Fibroblast of the conjunctiva (primary cell): Measurements from ENCODE around the gene RAB11FIP3.

Source experiments
- DNase-seq: peaks from one replicate; pipeline ENCODE4 v3.0.0-alpha.2; 2010; ENCODE audit warnings: low read depth

The RAB11FIP3 gene

DNA sequence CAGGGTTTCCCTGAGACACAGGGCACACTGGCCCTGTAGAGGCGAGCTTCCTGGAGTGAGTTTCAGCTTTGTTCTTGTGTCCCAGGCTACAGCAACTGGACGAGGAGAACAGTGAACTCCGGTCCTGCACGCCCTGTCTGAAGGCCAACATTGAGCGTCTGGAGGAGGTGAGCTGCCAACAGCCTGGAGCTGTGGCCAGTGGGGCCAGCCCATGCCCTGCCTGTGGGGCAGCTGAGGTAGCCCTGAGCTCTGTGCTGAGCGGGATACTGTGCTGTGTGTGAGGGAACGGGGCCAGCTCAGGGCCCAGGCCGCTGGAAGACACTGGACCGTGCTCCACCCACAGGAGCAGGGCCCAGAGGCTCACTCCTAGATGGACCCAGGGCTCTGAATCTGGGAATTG, 93.4 kb downstream of the RAB11FIP3 start:
- DNase-seq: no peak

DNA sequence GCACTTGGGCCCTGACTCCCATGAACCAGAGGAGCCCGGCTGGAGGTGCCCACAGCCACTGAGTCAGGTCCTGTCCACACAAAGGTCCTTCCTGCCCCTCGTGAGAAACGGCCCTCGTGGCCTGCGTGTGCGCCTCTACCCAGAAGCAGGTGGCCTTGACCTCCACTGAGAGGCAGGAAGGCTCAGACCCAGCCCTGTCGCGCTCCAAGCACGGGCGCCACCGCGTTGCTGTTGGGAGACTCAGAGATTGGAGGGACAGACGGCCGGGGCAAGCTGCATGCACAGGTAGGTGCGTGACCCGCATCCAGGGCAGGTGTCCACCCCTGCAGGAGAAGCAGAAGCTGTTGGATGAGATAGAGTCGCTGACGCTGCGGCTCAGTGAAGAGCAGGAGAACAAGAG, 94.0 kb downstream of the RAB11FIP3 start:
- no peak for DNase-seq

DNA sequence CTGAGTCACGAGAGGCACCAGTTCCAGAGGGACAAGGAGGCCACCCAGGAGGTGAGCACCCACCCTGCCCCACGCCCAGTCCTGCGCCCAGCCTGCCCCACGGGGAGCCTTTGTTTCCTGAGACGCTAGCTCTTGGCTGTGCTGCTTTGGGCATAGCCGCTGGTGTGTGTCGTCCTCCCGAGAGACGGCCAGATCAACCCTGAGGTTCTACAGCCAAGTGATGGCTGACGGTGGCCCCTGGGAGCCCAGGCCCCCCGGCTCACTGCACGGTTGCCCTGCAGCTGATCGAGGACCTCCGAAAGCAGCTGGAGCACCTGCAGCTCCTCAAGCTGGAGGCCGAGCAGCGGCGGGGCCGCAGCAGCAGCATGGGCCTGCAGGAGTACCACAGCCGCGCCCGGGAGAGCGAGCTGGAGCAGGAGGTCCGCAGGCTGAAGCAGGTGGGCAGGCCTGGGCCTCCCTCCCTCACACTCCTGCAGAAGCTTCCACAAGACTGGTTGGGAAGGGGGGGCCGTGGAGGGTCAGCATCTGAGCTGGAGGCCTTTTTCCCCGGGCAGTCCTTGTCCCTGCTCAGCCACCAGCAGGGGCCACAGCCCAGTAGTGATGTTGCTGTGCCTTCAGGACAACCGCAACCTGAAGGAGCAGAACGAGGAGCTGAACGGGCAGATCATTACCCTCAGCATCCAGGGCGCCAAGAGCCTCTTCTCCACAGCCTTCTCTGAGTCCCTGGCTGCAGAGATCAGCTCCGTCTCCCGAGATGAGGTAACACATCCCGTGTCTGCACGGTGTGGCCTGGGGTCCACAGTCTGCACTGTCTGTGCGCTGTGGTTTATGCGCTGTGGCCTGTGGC, 94.6 kb downstream of the RAB11FIP3 start:
- no peak for DNase-seq

DNA sequence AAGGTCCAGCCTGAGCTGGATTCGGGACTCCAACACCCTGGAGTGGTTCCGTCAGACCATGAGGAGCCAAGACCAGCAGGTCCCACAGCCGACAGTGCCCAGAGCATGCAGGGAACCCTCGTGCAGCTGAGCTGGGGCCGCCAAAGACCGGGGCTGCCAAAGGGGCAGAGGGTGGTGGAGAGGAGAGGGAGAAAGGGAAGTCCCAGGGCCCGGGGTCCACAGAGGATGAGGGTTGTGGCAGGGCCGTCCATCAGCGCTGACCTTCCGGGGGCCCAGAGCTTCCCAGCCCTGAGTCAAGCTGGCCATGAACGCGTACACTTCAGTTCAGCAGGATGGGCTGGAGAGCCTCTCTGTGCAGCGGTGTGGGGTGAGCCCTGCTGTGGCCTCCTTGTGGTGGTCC, 95.4 kb downstream of the RAB11FIP3 start:
- DNase-seq: no peak

DNA sequence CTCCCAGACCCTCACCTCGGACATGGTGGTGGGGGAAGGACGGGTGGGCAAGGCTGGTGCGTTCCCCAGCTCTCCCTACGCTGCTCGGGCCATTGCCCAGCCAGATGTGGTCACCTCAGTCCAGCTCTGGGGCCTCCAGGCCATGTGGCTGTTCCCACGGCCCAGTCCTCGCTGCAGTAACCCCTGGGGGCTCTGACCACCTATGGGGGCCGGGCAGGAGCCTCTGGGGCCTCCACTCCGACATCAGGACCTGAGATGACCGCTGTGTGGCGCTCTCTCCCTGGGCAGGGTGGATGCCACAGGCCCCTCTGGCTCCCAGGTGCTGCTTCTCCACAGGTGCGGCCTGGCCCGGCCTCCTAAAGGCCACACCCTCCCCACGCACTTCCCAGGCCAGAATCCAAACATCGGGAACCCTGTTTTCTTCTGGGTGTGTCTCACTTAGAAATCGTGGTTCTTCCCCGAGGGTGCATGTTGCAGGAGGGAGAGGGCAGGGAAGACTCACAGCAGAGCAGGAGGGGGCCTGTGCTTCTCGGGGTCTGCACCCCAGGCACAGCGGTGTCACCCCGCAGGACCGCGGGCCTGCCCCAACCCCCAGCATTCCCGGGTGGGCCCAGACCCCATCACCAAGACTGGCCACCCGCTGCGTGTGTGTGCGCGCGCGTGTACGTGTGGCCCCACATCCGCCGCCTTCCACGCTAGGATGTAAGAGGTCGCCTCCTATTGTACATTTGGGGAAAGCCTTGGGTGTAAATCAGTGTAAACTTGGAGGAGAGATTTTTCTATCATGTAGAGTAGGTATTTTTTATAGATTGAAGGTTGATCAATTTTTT, 96.1 kb downstream of the RAB11FIP3 start:
- no peak for DNase-seq

DNA sequence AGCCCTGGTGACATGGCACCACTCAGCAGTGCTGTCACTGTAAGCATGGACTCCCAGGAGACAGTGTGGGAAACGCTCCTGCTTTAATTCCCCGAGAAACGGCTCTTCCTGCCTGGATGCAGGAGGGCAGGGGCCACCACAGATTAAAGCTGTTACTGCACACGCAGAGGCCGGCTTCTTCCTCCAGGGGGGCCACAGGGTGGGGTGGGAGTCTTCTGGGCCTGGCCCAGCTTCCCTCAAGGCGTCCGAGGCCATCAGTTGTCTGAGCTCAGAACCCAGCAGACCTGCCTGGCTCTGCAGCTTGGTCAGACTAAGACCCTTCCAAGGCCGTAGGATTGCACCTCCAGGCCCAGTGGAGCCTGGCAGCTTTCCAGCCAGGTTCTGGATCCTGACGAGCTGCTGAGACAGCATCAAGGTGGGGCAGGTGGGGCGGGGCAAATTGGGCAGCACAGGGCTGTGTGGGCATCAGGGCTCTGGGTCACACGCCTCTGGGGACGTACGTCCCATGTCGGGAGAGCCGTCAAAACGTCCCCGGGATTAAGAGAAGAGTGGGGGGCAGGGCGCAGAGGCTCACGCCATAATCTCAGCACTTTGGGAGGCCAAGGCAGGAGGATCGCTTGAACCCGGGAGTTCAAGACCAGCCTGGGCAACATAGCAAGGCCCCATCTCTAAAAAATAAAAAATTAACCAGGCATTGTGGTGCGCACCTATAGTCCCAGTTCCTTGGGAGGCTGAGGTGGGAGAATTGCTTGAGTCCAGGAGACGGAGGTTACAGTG, 97.1 kb downstream of the RAB11FIP3 start:
- DNase-seq: no peak

DNA sequence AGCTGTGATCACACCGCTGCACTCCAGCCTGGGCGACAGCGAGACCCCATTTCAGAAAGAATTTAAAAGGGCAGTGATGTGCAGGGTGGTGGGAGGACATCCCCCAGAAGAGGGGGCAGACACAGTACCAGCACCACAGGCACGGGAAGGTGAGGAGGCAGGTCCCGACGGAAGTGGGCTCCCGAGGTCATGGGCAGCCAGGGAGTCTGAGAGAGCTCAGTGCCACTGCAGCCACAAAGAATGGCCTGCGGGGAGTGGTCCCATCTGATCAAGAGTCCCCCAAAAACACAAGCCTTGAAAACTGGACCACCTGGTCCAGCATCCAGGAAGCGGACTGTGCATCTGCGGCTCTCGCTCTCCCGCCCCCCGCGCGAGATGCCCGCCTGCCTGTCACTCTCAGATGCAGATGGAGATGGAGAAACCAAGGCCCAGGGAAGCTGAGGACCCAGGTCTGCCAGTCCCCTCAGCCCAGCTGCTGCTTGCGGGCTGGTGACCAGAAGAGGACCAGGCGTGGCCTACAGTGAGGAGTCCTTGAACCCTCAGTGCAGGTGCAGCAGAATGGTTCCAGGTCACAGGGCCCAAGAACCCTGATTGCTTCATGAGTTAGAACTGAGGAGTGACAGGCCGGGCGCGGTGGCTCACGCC, 97.8 kb downstream of the RAB11FIP3 start:
- DNase-seq: no peak

DNA sequence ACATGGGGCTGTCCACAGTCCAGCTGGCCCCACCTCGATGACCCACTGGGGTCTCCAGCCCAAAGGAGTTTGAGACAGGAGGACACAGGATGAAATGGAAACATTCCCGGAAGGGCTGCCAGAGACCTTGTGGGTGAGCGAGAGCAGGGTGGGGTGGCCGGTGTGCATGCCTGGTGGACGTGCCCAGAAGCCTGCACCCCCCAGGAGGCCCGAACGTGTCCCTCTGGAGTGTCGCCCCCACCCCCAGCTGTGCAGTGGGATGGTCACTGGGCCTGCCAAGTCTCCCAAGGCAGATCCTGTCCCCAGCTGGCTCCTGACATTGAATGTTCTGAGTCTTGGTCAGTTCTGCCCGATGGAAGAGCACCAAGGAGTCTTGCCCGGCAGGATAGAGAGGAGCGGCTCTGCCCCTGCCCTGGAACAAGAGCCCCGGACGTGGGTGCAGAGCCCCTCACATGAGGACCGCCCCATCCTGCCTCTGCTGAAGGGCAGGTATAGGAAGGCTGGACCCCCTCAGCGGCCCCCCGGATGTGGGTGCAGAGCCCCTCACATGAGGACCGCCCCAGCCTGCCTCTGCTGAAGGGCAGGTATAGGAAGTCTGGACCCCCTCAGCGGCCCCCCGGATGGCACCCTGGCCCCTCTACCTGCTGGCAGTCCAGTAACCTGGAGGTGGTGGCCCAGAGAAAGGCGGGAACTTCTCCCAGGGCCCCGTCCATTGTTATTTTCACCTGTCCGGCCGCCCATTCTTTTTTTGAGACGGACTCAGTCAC, 99.0 kb downstream of the RAB11FIP3 start:
- no peak for DNase-seq

DNA sequence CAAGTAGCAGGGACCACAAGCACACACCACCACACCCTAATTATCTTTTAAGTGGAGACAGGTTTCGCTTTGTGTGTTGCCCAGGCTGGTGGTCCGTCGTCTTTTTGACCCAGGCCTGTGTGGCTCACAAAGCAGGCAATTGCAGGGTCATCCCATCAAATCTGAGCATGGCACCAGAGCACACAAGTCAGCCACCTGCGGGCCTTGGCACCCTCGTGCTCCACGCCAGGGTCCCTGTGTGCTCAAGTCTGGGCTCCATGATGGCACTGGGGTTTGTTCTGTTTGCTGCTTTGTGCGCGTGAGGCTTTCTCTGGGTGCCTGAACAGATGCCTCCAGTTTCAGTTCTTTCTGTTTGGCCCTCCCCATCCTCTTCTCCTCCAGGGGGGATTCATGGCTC, 99.7 kb downstream of the RAB11FIP3 start:
- DNase-seq: no peak

DNA sequence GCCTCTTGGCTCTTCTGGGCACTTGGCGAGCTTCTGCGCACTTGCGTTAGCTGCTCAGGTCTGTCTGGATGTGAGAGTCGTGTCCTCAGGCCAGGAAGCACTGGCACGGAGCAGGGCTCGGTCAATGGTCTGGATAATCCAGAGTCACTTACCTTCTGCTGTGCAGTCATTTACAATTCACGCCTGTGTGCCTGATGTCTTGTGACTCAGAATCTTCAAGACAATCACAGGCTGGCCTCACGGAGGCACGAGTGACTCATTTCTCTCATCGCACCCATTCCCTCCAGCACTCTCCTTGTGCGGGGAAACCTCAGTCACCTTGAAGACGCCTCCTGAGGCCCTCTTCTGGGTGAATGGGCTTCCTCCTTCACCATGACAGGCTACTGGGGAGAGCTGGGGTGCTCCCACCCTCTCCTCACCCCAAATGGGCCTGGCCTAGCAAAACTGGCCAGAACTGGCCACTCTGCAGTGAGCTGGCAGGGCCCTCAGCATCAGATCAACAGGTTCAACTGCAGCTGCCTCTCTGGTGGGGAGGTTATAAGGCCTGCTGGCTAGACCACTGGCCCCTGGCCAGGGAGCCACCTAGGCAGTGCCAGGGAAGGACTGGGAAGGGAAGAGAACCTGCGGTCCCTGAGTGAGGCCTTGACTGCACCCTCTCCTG, 100.2 kb downstream of the RAB11FIP3 start:
- DNase-seq: no peak

DNA sequence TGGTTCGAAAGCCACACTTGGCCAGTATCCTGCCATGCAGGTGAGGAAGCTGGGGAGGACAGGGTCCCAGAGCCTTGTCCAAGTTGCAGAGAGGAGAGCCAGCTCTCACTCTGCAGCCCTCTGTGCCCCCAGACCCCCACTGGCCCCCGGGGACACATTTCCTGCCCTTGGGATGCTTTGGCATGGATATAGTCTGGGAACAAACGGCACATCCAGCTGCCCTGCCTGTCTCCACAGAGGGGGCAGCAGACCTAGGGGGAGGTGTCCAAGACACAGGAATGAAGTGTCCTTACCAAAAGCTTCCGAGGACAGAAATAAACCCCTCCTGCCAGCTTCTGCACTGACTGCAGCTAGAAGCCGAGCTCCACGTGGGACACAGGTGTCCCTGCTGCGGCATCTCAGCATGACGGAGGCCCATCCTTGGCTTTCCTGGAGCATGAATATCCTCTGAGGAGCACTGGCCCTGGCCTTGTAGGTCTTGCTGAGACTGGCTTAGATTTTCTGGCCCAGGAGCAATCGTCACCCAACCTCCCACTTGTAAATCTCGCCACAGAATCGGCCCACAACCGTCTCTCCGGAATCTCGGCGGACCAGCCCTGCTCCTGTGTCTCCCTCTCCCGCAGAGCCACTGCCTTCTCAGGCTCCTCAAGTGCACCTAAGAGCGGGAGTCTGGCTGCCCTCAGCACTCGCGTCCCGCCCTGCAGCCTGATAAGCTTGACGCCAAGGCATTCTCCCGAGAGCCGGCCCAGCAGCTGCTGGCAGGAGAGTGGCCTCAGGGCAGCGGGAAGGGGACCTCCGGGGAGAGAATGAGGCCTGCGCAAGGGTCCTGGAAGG, 100.9 kb downstream of the RAB11FIP3 start:
- no peak for DNase-seq

DNA sequence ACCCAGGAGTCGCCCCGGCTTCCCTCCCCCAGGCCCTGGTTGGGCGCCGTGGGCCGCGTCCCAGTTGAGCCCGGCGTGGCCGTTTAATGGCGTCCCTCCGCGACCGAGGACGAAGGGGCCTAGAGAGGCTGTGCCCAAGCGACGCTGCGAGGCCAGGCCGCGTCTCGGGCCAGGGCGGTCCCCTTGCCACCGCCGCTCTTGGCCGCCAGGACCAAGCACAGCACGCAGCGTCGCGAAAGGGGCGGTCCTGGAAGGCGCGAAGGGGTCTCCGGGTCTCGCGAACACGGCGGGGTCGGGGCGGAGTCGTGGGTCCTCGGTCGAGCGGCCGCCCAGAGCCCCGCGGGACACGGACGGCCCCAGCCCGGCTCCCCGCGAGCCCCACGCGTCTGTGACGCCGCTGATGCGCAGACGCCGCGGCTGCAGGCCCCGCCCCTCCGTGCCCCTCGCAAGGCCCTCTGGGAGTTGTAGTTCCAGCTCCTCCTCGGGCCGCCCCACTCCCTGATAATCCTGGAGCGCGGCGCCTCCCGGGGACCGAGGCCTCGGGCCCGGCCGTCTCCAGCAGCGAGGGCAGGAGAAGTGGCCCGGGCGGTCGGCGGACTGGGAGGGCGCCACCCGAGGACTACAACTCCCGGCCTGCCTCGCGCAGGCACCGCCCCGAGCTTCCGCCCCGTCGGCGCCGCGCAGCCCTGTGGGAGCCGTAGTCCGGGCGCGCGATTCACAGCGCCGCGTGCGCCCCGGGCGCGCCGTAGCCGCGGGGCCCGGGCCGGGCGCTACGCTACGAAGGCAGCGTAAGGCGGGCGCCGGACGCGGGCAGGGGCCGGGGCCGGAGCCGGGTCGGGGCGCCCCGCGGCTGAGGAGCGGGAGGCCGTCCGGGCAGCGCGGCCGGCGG, 101.8 kb downstream of the RAB11FIP3 start, which contains the start of gene CAPN15:
CAPN15 (plus strand) TSS at position 698 of the 889 bp plus-strand sequence. CDS start 19,127 bp downstream, outside the sequence.
- DNase-seq: peak; percentile 70

DNA sequence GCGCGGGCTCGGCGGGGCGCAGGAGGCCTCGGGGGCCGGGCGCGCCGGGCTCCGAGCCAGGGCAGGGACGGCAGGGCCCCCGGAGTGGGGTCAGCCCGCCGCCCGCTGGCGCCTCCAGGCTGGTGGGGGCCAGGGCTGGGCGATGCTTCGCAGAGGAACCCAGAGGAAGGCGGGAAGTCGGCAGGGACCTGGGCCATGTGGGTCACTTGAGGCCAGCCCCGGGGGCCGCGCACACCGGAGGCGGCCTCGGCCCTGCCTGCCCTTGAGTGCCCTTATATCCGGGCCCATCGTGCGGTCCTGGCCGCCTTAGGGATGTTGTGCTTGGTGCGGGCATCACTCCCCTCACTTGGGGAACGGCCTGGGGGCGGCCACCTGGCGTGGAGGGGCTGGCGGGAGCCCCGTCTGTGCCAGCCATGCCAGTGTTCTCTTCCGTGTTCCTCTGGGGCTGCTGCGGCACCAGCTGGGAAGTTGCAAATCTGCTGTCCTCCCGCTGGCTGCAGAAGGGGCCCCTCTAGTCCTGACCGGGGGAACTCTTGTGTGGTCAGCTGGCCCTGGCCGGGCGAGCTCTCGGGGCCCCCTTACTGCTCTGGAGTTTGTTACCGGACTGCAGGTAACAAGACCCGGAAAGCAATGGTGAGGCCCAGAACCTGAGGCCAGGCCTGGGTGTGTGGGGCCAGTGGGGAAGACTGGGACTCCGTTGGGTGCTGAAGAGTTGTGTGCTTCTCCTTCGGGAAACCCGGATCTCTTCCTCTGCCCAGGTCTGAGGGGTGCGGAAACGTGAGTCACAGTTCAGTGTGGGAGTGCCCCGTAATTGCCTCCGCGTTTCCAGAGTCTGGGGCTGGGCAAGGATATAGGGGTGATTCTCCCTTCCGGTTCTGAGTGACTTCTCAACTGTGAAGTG, 102.9 kb downstream of the RAB11FIP3 start:
- no peak for DNase-seq

DNA sequence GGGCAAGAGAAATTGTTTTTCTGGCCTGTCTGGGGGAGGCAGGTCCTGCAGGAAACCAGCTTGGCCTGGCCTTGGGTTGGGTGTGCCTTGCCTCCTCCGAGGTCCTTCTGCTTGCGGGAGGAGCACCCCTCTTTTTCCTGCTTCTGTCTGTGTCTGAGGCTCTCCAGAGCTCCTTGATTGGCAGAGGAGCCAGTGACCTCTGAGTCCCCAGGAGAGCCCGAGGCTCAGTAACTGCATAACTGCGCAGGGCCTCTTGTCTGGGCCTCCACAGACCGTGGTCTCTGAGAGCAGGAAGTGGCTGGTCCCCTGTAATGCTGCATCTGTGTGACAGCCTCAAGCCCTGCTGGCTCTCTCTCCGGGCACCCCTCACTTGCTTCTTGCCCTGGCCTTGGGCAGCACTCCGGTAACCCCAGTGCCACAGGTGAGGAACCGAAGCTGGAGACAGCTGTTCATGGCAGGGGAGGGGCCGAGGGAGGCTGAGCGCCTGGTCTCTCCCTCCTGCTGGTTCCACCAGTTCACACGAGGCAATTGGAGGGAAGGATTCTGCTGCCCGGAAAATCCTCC, 103.6 kb downstream of the RAB11FIP3 start:
- no peak for DNase-seq

DNA sequence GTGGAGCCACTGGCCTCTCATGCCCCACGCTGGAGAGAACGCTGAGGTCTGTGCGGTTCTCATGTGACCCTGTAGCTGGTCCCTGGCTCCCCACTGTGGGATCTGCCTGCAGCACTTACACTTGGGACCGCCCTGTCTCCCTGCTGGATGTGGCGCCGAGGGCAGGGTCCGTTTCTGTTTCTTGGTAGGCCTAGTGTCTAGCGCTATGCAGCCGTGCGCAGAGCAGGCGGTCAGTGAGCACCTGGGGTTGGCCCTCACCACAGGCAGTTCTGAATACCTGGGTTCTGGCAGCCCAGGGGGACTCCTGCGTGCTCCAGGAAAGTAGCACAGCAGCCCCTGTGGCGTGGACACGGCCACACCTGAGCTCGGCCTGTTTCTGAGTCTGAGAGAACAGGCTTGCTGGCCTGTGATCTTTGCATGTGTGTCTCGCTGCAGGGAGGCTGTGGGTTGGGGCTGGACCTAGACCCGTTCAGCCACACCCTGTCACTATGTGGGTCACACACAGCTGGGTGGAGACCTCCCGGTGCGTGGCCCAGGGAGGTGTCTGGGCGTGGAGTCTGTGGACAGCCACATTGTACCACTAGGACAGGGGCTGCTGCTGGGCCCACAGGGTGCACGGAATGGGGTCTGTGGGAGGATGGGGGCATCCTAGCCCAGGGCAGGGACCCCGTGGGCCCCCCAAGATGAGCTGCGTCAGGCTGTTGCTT, 104.8 kb downstream of the RAB11FIP3 start:
- DNase-seq: no peak

DNA sequence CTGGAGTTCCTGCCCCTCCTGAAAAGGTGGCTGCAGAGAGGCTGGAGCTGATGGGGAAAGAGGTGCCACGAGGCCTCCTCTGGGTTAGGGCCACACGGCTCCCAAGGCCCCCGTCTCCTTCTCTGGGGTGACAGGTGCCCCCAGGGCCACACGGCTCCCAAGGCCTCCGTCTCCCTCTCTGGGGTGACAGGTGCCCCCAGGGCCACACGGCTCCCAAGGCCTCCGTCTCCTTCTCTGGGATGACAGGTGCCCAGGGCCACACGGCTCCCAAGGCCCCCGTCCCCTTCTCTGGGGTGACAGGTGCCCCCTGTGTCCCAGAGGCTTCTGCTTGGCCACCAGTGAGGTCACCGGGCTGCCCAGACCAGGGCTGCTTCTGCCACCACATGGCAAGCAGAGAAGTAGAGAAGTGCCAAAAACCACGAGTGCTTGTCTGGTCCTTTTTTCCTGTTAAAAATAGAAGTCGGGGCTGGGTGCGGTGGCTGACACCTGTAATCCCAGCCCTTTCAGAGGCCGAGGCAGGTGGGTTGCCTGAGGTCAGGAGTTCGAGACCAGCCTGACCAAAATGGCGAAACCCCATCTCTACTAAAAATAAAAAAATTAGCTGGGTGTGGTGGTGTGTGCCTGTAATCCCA, 106.2 kb downstream of the RAB11FIP3 start:
- no peak for DNase-seq
